K562 (cell line): ENCODE measurements around the gene ARL10. TPM values are rescaled to one million over a fixed set of nuclear protein-coding genes. Genes with fewer than 3 reads are reported as not detected.

ENCODE experiments used
- E2F6 ChIP-seq, 2 experiments: IDR thresholded peaks; 2 replicates each; pipeline ENCODE4 v1.6.1; 2011; ENCODE audit warnings: borderline replicate concordance in 1 of 2, control low read depth in 1 of 2, low read depth in 1 of 2, low read length in 1 of 2, mild to moderate bottlenecking in 1 of 2, mixed read lengths in 1 of 2, moderate library complexity in 1 of 2; ENCODE audit not compliant: insufficient read depth in 1 of 2, insufficient read length in 1 of 2, poor library complexity in 1 of 2, severe bottlenecking in 1 of 2; ENCODE audit errors: extremely low read depth in 1 of 2
- TFAM ChIP-seq: fragments of 250-450 bp; sonication (Bioruptor Pico); conservative IDR thresholded peaks from 2 replicates; pipeline ENCODE4 v1.5.0; 2021; ENCODE audit warnings: mild to moderate bottlenecking, moderate library complexity
- TFAP4 ChIP-seq: sonication (generic); formaldehyde crosslinking; IDR thresholded peaks from 2 replicates; pipeline ENCODE4 v1.8.0; 2022; ENCODE audit warnings: missing genetic modification reagents, mild to moderate bottlenecking, moderate library complexity, borderline replicate concordance
- ZNF444 ChIP-seq: fragments of 250-450 bp; sonication (Bioruptor Pico); IDR thresholded peaks from 2 replicates; pipeline ENCODE4 v1.4.0; 2020; ENCODE audit warnings: mild to moderate bottlenecking, moderate library complexity
- polyA plus RNA-seq, 8 experiments: library from polyadenylated mRNA; depleted of rRNA in 4 of 8; stranded (reverse) in 5 of 8; unstranded in 3 of 8; fragments of >200 nt; fragmentation: Nextera tagmentation in 2 of 8; fragmentation: Illumina TruSeq in 1 of 8; extraction: Ambion mirVana in 2 of 8; extraction: Trizol in 1 of 8; gene quantifications; 2 replicates each; pipeline versions ENCODE4 v1.2.1 to v1.2.3, GENCODE V29; 2011 to 2014; ENCODE audit warnings: inconsistent platforms in 1 of 8, missing spikeins in 1 of 8
- total RNA-seq, 7 experiments: library from RNA; depleted of rRNA in 6 of 7; stranded (reverse); fragments of >200 nt in 6 of 7; fragmentation: Illumina TruSeq in 2 of 7; extraction: Trizol in 2 of 7; gene quantifications; 2 replicates each; pipeline versions ENCODE4 v1.2.1 to v1.2.3, GENCODE V29; 2011 to 2021; ENCODE audit warnings: low replicate concordance in 1 of 7
- TF ChIP-seq, protein P1 (sequence below): fragments of 200-600 bp; sonication (generic); IDR thresholded peaks from one replicate; pipeline ENCODE4 v1.6.1; 2012; ENCODE audit warnings: mild to moderate bottlenecking, low read depth, low read length, inconsistent platforms
- TF ChIP-seq, protein P2 (sequence below): sonication (generic); formaldehyde crosslinking; IDR thresholded peaks from 2 replicates; pipeline ENCODE4 v1.8.1; 2023; ENCODE audit warnings: missing genetic modification reagents, mild to moderate bottlenecking, borderline replicate concordance

Gene ARL10
- total and polyA plus RNA-seq, 9 of the 15 experiments (the other 6 are each of a cell fraction or from before 2014, with no cell fraction given) = under 0.01 to 0.40 (median 0.34) TPM; not detected in 3

DNA sequence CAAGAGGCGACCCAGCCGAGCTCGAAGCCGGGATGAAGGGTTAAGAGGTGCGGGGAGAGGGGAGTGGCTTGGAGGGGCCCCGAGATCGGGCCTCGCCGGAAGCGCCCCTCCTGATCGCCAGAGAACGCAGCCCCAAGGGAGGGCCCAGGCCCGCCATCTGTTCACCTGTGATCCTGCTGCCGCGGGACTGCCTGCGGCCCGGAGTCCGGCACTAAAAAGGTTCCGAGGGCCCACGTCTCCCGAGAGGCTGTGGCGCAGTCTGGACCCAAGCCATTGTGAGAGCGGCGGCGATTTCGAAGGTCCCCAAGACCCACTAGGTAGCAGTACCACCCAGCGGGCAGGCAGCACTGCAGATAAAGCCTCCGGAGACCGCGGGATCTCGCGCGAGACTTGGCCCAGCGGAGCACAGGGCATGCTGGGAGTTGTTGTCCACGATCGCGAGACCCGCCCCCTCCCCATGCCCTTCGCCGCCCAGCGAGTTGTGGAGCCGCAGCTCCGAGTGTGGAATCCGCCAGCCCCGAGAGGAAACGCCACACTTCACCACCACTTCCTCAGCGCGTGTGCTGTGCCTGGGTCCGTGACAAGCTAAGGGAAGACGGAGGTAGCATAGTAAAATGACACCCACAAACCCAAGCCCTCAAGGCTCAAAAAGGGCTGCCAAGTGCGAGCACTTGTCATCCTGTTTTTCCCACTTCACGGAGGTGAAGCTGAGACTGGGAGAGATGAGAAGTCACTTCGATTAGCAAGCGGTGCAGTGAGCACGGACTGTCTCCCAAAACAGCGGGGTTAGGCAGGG is 3.7 kb upstream of the ARL10 start, which contains the start of gene KIAA1191 (continued):
- TF ChIP-seq TFAP4 (CRISPR knock-in tag) (peak; percentile 89), ZNF444 (CRISPR knock-in tag) (no peak), E2F6 (IDR thresholded peaks at IDR 0.05; ENCODE audit: borderline replicate concordance in 1 of 2, extremely low read depth in 1 of 2, insufficient read depth in 1 of 2, insufficient read length in 1 of 2, low read depth in 1 of 2, low read length in 1 of 2, poor library complexity in 1 of 2, severe bottlenecking in 1 of 2) (peak in 1 of 2 experiments; percentile 8), TFAM (CRISPR knock-in tag) (no peak)
- TF ChIP-seq, protein P1, sequence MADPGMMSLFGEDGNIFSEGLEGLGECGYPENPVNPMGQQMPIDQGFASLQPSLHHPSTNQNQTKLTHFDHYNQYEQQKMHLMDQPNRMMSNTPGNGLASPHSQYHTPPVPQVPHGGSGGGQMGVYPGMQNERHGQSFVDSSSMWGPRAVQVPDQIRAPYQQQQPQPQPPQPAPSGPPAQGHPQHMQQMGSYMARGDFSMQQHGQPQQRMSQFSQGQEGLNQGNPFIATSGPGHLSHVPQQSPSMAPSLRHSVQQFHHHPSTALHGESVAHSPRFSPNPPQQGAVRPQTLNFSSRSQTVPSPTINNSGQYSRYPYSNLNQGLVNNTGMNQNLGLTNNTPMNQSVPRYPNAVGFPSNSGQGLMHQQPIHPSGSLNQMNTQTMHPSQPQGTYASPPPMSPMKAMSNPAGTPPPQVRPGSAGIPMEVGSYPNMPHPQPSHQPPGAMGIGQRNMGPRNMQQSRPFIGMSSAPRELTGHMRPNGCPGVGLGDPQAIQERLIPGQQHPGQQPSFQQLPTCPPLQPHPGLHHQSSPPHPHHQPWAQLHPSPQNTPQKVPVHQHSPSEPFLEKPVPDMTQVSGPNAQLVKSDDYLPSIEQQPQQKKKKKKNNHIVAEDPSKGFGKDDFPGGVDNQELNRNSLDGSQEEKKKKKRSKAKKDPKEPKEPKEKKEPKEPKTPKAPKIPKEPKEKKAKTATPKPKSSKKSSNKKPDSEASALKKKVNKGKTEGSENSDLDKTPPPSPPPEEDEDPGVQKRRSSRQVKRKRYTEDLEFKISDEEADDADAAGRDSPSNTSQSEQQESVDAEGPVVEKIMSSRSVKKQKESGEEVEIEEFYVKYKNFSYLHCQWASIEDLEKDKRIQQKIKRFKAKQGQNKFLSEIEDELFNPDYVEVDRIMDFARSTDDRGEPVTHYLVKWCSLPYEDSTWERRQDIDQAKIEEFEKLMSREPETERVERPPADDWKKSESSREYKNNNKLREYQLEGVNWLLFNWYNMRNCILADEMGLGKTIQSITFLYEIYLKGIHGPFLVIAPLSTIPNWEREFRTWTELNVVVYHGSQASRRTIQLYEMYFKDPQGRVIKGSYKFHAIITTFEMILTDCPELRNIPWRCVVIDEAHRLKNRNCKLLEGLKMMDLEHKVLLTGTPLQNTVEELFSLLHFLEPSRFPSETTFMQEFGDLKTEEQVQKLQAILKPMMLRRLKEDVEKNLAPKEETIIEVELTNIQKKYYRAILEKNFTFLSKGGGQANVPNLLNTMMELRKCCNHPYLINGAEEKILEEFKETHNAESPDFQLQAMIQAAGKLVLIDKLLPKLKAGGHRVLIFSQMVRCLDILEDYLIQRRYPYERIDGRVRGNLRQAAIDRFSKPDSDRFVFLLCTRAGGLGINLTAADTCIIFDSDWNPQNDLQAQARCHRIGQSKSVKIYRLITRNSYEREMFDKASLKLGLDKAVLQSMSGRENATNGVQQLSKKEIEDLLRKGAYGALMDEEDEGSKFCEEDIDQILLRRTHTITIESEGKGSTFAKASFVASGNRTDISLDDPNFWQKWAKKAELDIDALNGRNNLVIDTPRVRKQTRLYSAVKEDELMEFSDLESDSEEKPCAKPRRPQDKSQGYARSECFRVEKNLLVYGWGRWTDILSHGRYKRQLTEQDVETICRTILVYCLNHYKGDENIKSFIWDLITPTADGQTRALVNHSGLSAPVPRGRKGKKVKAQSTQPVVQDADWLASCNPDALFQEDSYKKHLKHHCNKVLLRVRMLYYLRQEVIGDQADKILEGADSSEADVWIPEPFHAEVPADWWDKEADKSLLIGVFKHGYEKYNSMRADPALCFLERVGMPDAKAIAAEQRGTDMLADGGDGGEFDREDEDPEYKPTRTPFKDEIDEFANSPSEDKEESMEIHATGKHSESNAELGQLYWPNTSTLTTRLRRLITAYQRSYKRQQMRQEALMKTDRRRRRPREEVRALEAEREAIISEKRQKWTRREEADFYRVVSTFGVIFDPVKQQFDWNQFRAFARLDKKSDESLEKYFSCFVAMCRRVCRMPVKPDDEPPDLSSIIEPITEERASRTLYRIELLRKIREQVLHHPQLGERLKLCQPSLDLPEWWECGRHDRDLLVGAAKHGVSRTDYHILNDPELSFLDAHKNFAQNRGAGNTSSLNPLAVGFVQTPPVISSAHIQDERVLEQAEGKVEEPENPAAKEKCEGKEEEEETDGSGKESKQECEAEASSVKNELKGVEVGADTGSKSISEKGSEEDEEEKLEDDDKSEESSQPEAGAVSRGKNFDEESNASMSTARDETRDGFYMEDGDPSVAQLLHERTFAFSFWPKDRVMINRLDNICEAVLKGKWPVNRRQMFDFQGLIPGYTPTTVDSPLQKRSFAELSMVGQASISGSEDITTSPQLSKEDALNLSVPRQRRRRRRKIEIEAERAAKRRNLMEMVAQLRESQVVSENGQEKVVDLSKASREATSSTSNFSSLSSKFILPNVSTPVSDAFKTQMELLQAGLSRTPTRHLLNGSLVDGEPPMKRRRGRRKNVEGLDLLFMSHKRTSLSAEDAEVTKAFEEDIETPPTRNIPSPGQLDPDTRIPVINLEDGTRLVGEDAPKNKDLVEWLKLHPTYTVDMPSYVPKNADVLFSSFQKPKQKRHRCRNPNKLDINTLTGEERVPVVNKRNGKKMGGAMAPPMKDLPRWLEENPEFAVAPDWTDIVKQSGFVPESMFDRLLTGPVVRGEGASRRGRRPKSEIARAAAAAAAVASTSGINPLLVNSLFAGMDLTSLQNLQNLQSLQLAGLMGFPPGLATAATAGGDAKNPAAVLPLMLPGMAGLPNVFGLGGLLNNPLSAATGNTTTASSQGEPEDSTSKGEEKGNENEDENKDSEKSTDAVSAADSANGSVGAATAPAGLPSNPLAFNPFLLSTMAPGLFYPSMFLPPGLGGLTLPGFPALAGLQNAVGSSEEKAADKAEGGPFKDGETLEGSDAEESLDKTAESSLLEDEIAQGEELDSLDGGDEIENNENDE = no peak
- TF ChIP-seq, protein P2, sequence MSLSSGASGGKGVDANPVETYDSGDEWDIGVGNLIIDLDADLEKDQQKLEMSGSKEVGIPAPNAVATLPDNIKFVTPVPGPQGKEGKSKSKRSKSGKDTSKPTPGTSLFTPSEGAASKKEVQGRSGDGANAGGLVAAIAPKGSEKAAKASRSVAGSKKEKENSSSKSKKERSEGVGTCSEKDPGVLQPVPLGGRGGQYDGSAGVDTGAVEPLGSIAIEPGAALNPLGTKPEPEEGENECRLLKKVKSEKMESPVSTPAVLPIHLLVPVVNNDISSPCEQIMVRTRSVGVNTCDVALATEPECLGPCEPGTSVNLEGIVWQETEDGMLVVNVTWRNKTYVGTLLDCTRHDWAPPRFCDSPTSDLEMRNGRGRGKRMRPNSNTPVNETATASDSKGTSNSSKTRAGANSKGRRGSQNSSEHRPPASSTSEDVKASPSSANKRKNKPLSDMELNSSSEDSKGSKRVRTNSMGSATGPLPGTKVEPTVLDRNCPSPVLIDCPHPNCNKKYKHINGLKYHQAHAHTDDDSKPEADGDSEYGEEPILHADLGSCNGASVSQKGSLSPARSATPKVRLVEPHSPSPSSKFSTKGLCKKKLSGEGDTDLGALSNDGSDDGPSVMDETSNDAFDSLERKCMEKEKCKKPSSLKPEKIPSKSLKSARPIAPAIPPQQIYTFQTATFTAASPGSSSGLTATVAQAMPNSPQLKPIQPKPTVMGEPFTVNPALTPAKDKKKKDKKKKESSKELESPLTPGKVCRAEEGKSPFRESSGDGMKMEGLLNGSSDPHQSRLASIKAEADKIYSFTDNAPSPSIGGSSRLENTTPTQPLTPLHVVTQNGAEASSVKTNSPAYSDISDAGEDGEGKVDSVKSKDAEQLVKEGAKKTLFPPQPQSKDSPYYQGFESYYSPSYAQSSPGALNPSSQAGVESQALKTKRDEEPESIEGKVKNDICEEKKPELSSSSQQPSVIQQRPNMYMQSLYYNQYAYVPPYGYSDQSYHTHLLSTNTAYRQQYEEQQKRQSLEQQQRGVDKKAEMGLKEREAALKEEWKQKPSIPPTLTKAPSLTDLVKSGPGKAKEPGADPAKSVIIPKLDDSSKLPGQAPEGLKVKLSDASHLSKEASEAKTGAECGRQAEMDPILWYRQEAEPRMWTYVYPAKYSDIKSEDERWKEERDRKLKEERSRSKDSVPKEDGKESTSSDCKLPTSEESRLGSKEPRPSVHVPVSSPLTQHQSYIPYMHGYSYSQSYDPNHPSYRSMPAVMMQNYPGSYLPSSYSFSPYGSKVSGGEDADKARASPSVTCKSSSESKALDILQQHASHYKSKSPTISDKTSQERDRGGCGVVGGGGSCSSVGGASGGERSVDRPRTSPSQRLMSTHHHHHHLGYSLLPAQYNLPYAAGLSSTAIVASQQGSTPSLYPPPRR (CRISPR knock-in tag) = peak; percentile 79; the same call in 1 of the 2 replicates
